T-helper 9 cell (primary cell): ENCODE data around the gene MPHOSPH6.
"Not testable (repeated sequence)": the region's sequence is repeated elsewhere in the genome, so short reads cannot be mapped to it uniquely, and the experiment has no call there.

Experiments
- DNase-seq: peaks from one replicate; pipeline ENCODE4 v3.0.0-alpha.2; 2020

Gene MPHOSPH6

GRCh38 chr16:82113741-82114140, 56.3 kb downstream of the MPHOSPH6 start:
- DNase-seq: no peak

DNA sequence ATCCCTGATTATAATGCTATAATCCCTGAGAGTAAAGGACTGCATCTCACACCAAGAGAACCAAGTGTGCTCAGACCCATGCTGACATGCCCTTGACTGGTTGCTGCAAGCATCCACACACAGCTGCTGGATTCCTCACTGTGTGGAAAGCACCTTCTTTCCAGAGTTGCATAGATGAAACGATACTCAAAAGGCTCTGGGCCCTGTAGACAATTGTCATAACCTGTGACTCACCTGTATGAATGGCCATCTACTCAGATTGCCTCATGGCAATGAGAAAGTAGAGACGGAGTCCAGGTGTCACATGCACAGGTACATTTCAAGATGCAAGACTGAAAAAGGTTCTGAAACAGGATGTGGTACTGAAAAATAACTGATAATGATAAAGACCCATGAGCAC, 58.1 kb downstream of the MPHOSPH6 start:
- no peak for DNase-seq

- not testable (repeated sequence) for DNase-seq
These were observed 60.8 kb downstream of the MPHOSPH6 start for GRCh38 chr16:82109266-82109665.

- DNase-seq: no peak
These were observed 61.2 kb downstream of the MPHOSPH6 start for GRCh38 chr16:82108774-82109173.

DNA sequence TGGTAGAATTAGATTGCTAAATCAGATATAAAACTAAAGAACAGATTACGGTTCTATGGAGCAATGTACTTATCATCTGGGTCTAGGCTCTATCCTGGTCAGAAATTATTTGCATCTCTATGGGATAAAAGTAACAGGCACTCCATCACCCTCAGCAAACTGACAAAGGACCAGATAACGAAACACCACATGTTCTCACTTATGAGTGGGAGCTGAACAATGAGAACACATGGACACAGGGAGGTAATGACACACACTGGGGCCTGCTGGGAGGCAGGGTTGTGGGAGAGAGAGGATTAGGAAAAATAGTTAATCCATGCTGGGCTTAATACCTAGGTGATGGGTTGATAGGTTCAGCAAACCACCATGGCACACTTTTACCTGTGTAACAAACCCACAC, 61.9 kb downstream of the MPHOSPH6 start:
- DNase-seq: no peak

- no peak for DNase-seq
These were observed 64.9 kb downstream of the MPHOSPH6 start for GRCh38 chr16:82105107-82105506.
